Sigmoid colon (tissue), 7 donors: ENCODE measurements around the gene ABCC3. TPM values are rescaled to one million over a fixed set of nuclear protein-coding genes. Genes with fewer than 3 reads are reported as not detected.

Experiments
- DNase-seq: peaks from one replicate; pipeline ENCODE4 v3.0.0-alpha.2; 2019
- H3K27ac ChIP-seq, 4 donors: fragments of 200-600 bp; sonication (generic); one replicate each; pipeline ENCODE4 v1.5.1; 2016 to 2019; ENCODE audit warnings: mild to moderate bottlenecking in 1 of 4
- H3K27me3 ChIP-seq, 3 donors: fragments of 200-600 bp; sonication (generic); one replicate each; pipeline ENCODE4 v1.5.1; 2019; ENCODE audit warnings: mild to moderate bottlenecking in 1 of 3
- H3K36me3 ChIP-seq, 4 donors: fragments of 200-600 bp; sonication (generic); one replicate each; pipeline ENCODE4 v1.5.1; 2016 to 2019
- H3K4me1 ChIP-seq, 4 donors: fragments of 200-600 bp; sonication (generic); one replicate each; pipeline ENCODE4 v1.5.1; 2017 to 2019
- H3K4me3 ChIP-seq, 4 donors: fragments of 200-600 bp; sonication (generic); one replicate each; pipeline ENCODE4 v1.5.1; 2017 to 2019; ENCODE audit warnings: mild to moderate bottlenecking in 2 of 4, moderate library complexity in 1 of 4
- H3K9me3 ChIP-seq, 4 donors: fragments of 200-600 bp in 3 of 4; sonication (generic) in 3 of 4; one replicate each; pipeline versions ENCODE4 v1.5.1 to v1.6.1; 2013 to 2019
- CTCF ChIP-seq, 4 experiments: fragments of 450-650 bp in 3 of 4; fragments of 200-600 bp in 1 of 4; IDR thresholded peaks; one replicate each; pipeline ENCODE4 v1.5.1; 2016 to 2019; ENCODE audit warnings: antibody characterized with exemption in 4 of 4, mild to moderate bottlenecking in 3 of 4, moderate library complexity in 2 of 4
- EP300 ChIP-seq, 4 donors: sonication (generic); formaldehyde crosslinking; IDR thresholded peaks; one replicate each; pipeline ENCODE4 v1.6.1; 2017; ENCODE audit warnings: antibody characterized with exemption in 4 of 4
- POLR2A ChIP-seq, 2 donors: fragments of 450-650 bp; IDR thresholded peaks; one replicate each; pipeline ENCODE4 v1.6.1; 2016; ENCODE audit warnings: antibody characterized with exemption in 2 of 2, mild to moderate bottlenecking in 2 of 2, moderate library complexity in 2 of 2
- POLR2AphosphoS5 ChIP-seq, 4 donors: sonication (generic); formaldehyde crosslinking; IDR thresholded peaks; one replicate each; pipeline ENCODE4 v1.6.1; 2017; ENCODE audit warnings: antibody characterized with exemption in 4 of 4
- WGBS, 2 donors: extraction: QIAGEN DNeasy Blood & Tissue Kit; methylation state at CpG; one replicate each; pipeline ENCODE4 v1.1.7; 2013; 5-methylcytosine and 5-hydroxymethylcytosine counted together
- intact Hi-C: fragments of 100-400 bp; cut with DNase I; formaldehyde crosslinking; loops from one replicate; pipeline ENCODE4 v1.15.1; 2023
- polyA plus RNA-seq, 3 donors: library from polyadenylated mRNA; stranded (reverse); fragments of 200-250 nt; gene quantifications; one replicate each; pipeline ENCODE4 v1.2.3, GENCODE V29; 2013
- total RNA-seq, 4 donors: library from RNA; depleted of rRNA; stranded (reverse); fragments of >200 nt; gene quantifications; one replicate each; pipeline ENCODE4 v1.1.0, GENCODE V29; 2016
- donor health status: healthy with polysubstance abuse.
- donor health status: Bipolar disorder and iron deficiency.
- donor health status: healthy.

Gene ABCC3
- total and polyA plus RNA-seq, 7 donors, result 0.71 to 94.1 (median 2.6) TPM

DNA sequence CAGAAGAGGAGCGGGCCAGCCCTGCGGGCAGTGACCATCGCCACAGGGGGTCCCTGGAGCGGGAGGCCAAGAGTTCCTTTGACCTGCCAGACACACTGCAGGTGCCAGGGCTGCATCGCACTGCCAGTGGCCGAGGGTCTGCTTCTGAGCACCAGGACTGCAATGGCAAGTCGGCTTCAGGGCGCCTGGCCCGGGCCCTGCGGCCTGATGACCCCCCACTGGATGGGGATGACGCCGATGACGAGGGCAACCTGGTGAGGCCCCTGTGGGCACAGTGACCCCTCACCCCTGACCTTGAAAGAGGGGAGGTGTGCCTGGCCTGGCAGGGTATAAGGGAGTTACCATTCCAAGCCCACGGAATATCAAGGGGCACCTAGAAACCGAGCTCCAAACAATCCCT lies 35.1 kb upstream of the ABCC3 start:
- Histone ChIP-seq H3K27ac (no peak overlapping the region), H3K27me3 (no peaks in the 10 kb centered on the region), H3K4me1 (peaks cover 0 to 8% (median 6%) of the 10 kb centered on the region in 4 donors), H3K9me3 (no peaks in the 10 kb centered on the region), H3K36me3 (no peaks in the 10 kb centered on the region), H3K4me3 (no peak overlapping the region)
- 94% methylated on average over 15 of the region's 15 CpGs for WGBS, 2 donors
- intact Hi-C loops, result no loop called here
- DNase-seq, result no peak
- no peak for TF ChIP-seq POLR2A (IDR thresholded peaks at IDR 0.05)
- TF ChIP-seq POLR2AphosphoS5 (IDR thresholded peaks at IDR 0.05), result no peak
- TF ChIP-seq EP300 (IDR thresholded peaks at IDR 0.05), result no peak
- TF ChIP-seq CTCF (IDR thresholded peaks at IDR 0.05), result no peak

DNA sequence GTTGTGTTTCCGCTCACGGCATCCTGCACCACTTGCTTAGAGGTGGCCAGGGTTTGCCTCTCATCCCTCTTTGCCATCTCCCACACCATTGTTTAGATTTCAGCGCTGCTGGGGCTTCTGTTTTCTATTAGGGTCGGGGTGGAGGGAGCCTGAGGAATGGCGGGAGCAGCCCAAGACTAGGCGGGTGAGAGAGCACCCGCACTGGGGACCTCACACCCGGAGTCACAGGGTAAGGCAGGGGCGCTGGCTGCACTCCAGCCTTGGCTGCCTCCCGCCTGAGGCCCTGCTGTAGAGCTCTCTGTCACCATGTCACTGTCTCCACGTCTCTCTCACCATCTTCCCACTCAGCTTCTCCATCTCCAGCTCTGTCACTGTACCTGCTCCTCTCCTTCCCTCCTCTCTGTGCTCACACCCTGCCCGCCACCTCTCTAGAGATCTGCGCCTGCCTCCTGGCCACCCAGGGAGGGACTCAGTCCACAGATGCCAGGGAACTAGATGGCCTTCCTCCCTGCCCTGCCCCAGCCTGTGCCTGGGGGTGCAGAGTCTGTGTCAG lies 32.8 kb upstream of the ABCC3 start:
- 72 to 79% methylated on average over 13 of the region's 13 CpGs for WGBS, 2 donors

GRCh38 chr17:50602836-50603235 lies 31.8 kb upstream of the ABCC3 start:
- TF ChIP-seq POLR2AphosphoS5 (IDR thresholded peaks at IDR 0.05) (no peak), CTCF (IDR thresholded peaks at IDR 0.05) (no peak), EP300 (IDR thresholded peaks at IDR 0.05) (no peak), POLR2A (IDR thresholded peaks at IDR 0.05) (no peak)
- Histone ChIP-seq H3K27me3 (peaks cover 0 to 4% (median 0%) of the 10 kb centered on the region in 3 donors), H3K36me3 (no peaks in the 10 kb centered on the region), H3K4me3 (no peak overlapping the region), H3K4me1 (peaks cover 0 to 14% (median 12%) of the 10 kb centered on the region in 4 donors), H3K27ac (no peak overlapping the region), H3K9me3 (no peaks in the 10 kb centered on the region)
- DNase-seq, result no peak
- intact Hi-C loops, result no loop called here
- 88 to 91% methylated on average over 18 of the region's 18 CpGs for WGBS, 2 donors

More for the DNA sequence above, 32.8 kb upstream of the ABCC3 start:
- H3K27me3 ChIP-seq, result peaks cover 0 to 4% (median 0%) of the 10 kb centered on the region in 3 donors
- no peaks in the 10 kb centered on the region for H3K36me3 ChIP-seq
- peaks cover 0 to 14% (median 12%) of the 10 kb centered on the region in 4 donors for H3K4me1 ChIP-seq
- TF ChIP-seq CTCF (IDR thresholded peaks at IDR 0.05), result no peak
- no peak for TF ChIP-seq POLR2A (IDR thresholded peaks at IDR 0.05)
- no peak for TF ChIP-seq EP300 (IDR thresholded peaks at IDR 0.05)
- TF ChIP-seq POLR2AphosphoS5 (IDR thresholded peaks at IDR 0.05), result no peak
- H3K9me3 ChIP-seq, result no peaks in the 10 kb centered on the region
- no peak overlapping the region for H3K27ac ChIP-seq
- DNase-seq, result no peak
- H3K4me3 ChIP-seq, result no peak overlapping the region
- intact Hi-C loops, result no loop called here

DNA sequence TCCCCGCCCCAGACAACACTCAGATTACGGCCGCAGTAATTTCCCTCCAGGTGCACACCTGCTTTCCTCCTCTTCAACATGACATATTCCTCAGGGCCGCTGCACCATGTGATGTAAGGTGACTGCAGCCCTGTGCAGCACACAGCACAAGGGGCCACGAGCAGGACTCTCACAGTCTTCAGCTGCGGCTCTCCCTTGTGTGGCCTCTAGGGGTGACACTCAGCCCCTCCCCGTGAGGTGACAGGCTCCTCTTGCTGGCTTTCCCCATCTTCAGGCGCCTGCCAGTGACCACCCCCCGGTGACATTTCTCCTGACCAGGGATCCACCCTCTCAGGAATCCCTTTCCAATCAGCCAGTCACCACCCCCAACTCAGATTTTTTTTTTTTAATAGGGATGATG lies 31.3 kb upstream of the ABCC3 start:
- Histone ChIP-seq H3K36me3 (no peaks in the 10 kb centered on the region), H3K27ac (no peak overlapping the region), H3K9me3 (no peaks in the 10 kb centered on the region), H3K4me1 (peaks cover 0 to 14% (median 12%) of the 10 kb centered on the region in 4 donors), H3K4me3 (no peak overlapping the region), H3K27me3 (peaks cover 0 to 4% (median 0%) of the 10 kb centered on the region in 3 donors)
- no peak for TF ChIP-seq POLR2A (IDR thresholded peaks at IDR 0.05)
- no peak for TF ChIP-seq EP300 (IDR thresholded peaks at IDR 0.05)
- no peak for TF ChIP-seq CTCF (IDR thresholded peaks at IDR 0.05)
- no peak for TF ChIP-seq POLR2AphosphoS5 (IDR thresholded peaks at IDR 0.05)
- intact Hi-C loops, result no loop called here
- DNase-seq, result no peak
- 26 to 59% methylated on average over 9 of the region's 9 CpGs for WGBS, 2 donors

DNA sequence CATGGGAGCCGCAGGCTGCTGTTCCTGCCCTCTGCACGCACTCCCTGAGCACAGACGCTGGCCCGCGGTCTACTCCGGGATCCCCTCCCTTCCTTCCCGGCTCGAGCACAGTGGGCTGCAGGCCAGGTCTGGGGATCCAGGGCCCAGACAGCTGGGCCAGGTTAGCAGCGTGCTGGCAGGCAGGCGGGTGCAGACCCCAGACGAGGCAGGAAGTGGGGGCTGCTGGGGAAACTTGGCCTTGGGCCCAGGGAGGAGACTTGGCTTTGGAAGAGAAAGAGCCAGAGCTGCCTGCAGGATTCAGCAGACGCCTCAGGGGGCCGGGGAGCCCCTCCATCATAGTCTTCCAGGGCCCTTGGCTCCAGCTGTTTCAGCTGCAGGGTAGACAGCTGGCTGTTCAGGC lies 30.2 kb upstream of the ABCC3 start:
- TF ChIP-seq POLR2AphosphoS5 (IDR thresholded peaks at IDR 0.05) (peak in 1 of 4 donors; percentile 20), CTCF (IDR thresholded peaks at IDR 0.05) (no peak)
- H3K4me3 ChIP-seq, result peak overlapping the region in 1 of 4 donors; percentile 1
- WGBS, 2 donors, result 34 to 66% methylated on average over 13 of the region's 13 CpGs
- DNase-seq, result peak; percentile 86
- no peak overlapping the region for H3K27ac ChIP-seq
- peaks cover 0 to 14% (median 12%) of the 10 kb centered on the region in 4 donors for H3K4me1 ChIP-seq
- intact Hi-C loops, result no loop called here
- no peaks in the 10 kb centered on the region for H3K36me3 ChIP-seq
- no peaks in the 10 kb centered on the region for H3K9me3 ChIP-seq
- peaks cover 0 to 8% (median 0%) of the 10 kb centered on the region in 3 donors for H3K27me3 ChIP-seq
